ENCODE data around the gene FDX2.

DNA sequence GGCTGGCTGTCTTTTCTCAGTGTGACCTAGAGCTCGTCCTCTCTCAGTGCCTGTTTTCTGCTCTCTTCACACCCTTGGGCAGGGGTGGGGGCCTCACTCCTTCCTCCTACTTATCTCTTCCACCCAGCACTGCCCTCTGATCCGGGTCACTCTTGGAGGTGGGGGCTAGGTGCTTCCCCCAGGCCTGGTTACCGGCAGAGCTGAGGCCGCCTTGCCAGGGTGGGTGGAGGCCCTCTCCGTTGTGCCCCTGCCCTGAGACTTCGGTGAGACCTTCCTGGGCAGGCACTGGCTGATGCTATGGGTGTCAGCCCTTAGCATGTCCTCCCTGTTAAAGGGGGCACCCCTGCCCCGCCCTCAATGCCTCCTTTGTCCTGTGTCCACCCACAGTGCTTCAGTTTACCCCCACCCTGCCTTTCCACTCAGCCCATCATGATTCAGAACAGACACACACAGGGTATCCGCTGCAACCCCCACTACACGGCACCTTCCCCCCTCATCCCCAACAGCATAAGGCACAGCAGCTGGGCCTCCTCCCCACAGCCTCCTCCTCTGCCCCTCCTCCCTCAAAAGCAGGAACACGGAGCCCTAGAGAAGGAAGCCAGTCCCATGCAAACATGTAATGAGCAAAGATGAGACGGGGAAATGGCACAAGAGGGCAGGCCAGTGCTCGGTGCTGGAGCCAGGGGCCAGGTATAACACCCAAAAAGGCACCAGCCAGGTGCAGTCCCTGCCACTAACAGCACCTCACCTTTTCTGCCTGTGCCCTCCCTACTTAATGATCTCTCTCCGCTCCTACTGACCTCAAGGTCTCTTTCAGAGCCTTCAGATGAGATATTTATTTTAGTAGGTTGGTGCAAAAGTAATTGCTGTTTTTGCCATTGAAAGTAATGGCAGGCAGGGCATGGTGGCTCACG lies 16.0 kb downstream of the FDX2 start:
- TF ChIP-seq POLR2AphosphoS5 (IDR thresholded peaks at IDR 0.05) = no peak
- no peak for TF ChIP-seq EP300 (IDR thresholded peaks at IDR 0.05; ENCODE audit: low read depth)
